B cell (primary cell): ENCODE measurements around the gene RNASE13. TPM values are rescaled to one million over a fixed set of nuclear protein-coding genes. Genes with fewer than 3 reads are reported as not detected.

Source experiments
- ATAC-seq: fragments of 200-7000 bp; cut with Tn5 transposase; one replicate; pipeline ENCODE4 v1.10.0; 2021; ENCODE audit warnings: low read depth, mild to moderate bottlenecking, moderate number of reproducible peaks, moderate library complexity
- CTCF ChIA-PET: fragments of 350-600 bp; sonication (Branson Sonifier 250); formaldehyde crosslinking; loops from one replicate; lab custom pipeline; 2021; ENCODE audit warnings: antibody characterized with exemption, inconsistent platforms; lab: Charles Lee
- POLR2A ChIA-PET: fragments of 350-600 bp; sonication (Branson Sonifier 250); formaldehyde crosslinking; loops from one replicate; lab custom pipeline; 2021; ENCODE audit warnings: antibody characterized with exemption; lab: Charles Lee
- DNase-seq: peaks from one replicate; pipeline ENCODE4 v3.0.0; 2013
- H2AFZ ChIP-seq: 2 replicates; pipeline ENCODE4 v1.6.1; 2012; ENCODE audit warnings: mild to moderate bottlenecking, low read depth, low read length; ENCODE audit not compliant: insufficient read depth, poor library complexity, severe bottlenecking
- H3K27ac ChIP-seq, 2 donors: 1 replicate in 1 of 2; 2 replicates in 1 of 2; pipeline ENCODE4 v1.5.1; 2012 to 2013; ENCODE audit warnings: low read length in 2 of 2, mild to moderate bottlenecking in 2 of 2, moderate library complexity in 1 of 2
- H3K27me3 ChIP-seq, 4 experiments: fragments of 200-600 bp in 1 of 4; sonication (generic) in 1 of 4; replicated peaks in 1 of 4; 1 replicate in 2 of 4; 2 replicates in 2 of 4; pipeline versions ENCODE4 v1.6.1 to v1.7.0; 2013 to 2016; ENCODE audit warnings: low read length in 3 of 4, mild to moderate bottlenecking in 2 of 4, mixed read lengths in 1 of 4, moderate library complexity in 1 of 4; ENCODE audit not compliant: insufficient read depth in 4 of 4, control insufficient read depth in 3 of 4; ENCODE audit errors: control extremely low read depth in 1 of 4
- H3K36me3 ChIP-seq, 2 experiments: replicated peaks in 1 of 2; 1 replicate in 1 of 2; 2 replicates in 1 of 2; pipeline versions ENCODE4 v1.6.1 to v1.7.1; 2013; ENCODE audit warnings: low read length in 1 of 2; ENCODE audit not compliant: insufficient read depth in 2 of 2, control insufficient read depth in 1 of 2; ENCODE audit errors: control extremely low read depth in 1 of 2, extremely low read depth in 1 of 2
- H3K4me1 ChIP-seq, 2 donors: fragments of 200-600 bp in 1 of 2; sonication (generic) in 1 of 2; 1 replicate in 1 of 2; 2 replicates in 1 of 2; pipeline versions ENCODE4 v1.5.1 to v1.6.1; 2013 to 2017; ENCODE audit warnings: low read length in 2 of 2; ENCODE audit not compliant: control insufficient read depth in 2 of 2, insufficient read depth in 2 of 2
- H3K4me2 ChIP-seq: replicated peaks from 2 replicates; pipeline ENCODE3; 2012; ENCODE audit warnings: mild to moderate bottlenecking, low read depth, low read length; ENCODE audit not compliant: poor library complexity, severe bottlenecking
- H3K4me3 ChIP-seq, 5 experiments: fragments of 200-600 bp in 1 of 5; sonication (generic) in 1 of 5; 1 replicate in 3 of 5; 2 replicates in 2 of 5; pipeline versions ENCODE4 v1.5.1 to v1.7.0; 2011 to 2016; ENCODE audit warnings: low read length in 4 of 5, mild to moderate bottlenecking in 4 of 5, low read depth in 2 of 5, control low read depth in 1 of 5, moderate library complexity in 1 of 5; ENCODE audit not compliant: insufficient read depth in 1 of 5; ENCODE audit errors: control extremely low read depth in 1 of 5, extremely low read depth in 1 of 5
- H3K79me2 ChIP-seq: fragments of 200-600 bp; sonication (generic); one replicate; pipeline ENCODE4 v1.6.0; 2016; ENCODE audit warnings: low read length; ENCODE audit not compliant: control insufficient read depth, insufficient read depth
- H3K9ac ChIP-seq: fragments of 200-600 bp; sonication (generic); 2 replicates; pipeline ENCODE4 v1.6.1; 2017; ENCODE audit warnings: mild to moderate bottlenecking, low read length, moderate library complexity
- H3K9me3 ChIP-seq, 3 donors: one replicate each; pipeline versions ENCODE4 v1.6.1 to v1.7.1; 2013; ENCODE audit warnings: low read length in 2 of 3; ENCODE audit not compliant: control insufficient read depth in 2 of 3, insufficient read depth in 1 of 3; ENCODE audit errors: control extremely low read depth in 1 of 3
- H4K20me1 ChIP-seq: 2 replicates; pipeline ENCODE4 v1.6.0; 2012; ENCODE audit warnings: mild to moderate bottlenecking, low read length; ENCODE audit not compliant: insufficient read depth, control insufficient read depth, poor library complexity, severe bottlenecking
- H3K27ac Mint-ChIP-seq: one replicate; pipeline ENCODE4 v1.8.0; 2021; ENCODE audit warnings: mixed read lengths
- H3K27me3 Mint-ChIP-seq: one replicate; pipeline ENCODE4 v1.8.0; 2021; ENCODE audit warnings: mixed read lengths
- H3K4me1 Mint-ChIP-seq: one replicate; pipeline ENCODE4 v1.8.0; 2021; ENCODE audit warnings: mixed read lengths
- H3K4me3 Mint-ChIP-seq: one replicate; pipeline ENCODE4 v1.8.0; 2021; ENCODE audit warnings: mixed read lengths
- H3K9me3 Mint-ChIP-seq: one replicate; pipeline ENCODE4 v1.8.0; 2022; ENCODE audit warnings: mixed read lengths; ENCODE audit not compliant: insufficient read depth
- EZH2 ChIP-seq: IDR thresholded peaks from 2 replicates; pipeline ENCODE4 v1.6.1; 2012; ENCODE audit warnings: borderline replicate concordance, low read depth, mild to moderate bottlenecking, moderate library complexity, low read length; ENCODE audit not compliant: insufficient read depth, poor library complexity, severe bottlenecking
- WGBS: methylation state at CpG from one replicate; pipeline ENCODE4 v1.1.5; 2013; ENCODE audit warnings: missing lambda C conversion rate; ENCODE audit not compliant: insufficient coverage; 5-methylcytosine and 5-hydroxymethylcytosine counted together
- intact Hi-C: fragments of 100-400 bp; cut with micrococcal nuclease; formaldehyde crosslinking; loops from one replicate; pipeline ENCODE4 v1.10.0; 2022
- polyA plus RNA-seq: library from polyadenylated mRNA; depleted of rRNA; stranded (reverse); fragments of >200 nt; gene quantifications from 2 replicates; pipeline ENCODE4 v1.2.3, GENCODE V29; 2012
- total RNA-seq, 2 donors: library from RNA; stranded (reverse); fragments of 120-200 nt in 1 of 2; gene quantifications; 1 replicate in 1 of 2; 2 replicates in 1 of 2; pipeline versions ENCODE4 v1.2.3 to v1.2.4, GENCODE V29; 2013 to 2022
- TF ChIP-seq, protein P1 (sequence below): fragments of 200-600 bp; IDR thresholded peaks from one replicate; pipeline ENCODE4 v1.8.0; 2022; ENCODE audit warnings: antibody characterized with exemption, mild to moderate bottlenecking

The RNASE13 gene
- total and polyA plus RNA-seq, 2 donors (not counting 1 experiment from before 2014, with no cell fraction given), result not detected

DNA sequence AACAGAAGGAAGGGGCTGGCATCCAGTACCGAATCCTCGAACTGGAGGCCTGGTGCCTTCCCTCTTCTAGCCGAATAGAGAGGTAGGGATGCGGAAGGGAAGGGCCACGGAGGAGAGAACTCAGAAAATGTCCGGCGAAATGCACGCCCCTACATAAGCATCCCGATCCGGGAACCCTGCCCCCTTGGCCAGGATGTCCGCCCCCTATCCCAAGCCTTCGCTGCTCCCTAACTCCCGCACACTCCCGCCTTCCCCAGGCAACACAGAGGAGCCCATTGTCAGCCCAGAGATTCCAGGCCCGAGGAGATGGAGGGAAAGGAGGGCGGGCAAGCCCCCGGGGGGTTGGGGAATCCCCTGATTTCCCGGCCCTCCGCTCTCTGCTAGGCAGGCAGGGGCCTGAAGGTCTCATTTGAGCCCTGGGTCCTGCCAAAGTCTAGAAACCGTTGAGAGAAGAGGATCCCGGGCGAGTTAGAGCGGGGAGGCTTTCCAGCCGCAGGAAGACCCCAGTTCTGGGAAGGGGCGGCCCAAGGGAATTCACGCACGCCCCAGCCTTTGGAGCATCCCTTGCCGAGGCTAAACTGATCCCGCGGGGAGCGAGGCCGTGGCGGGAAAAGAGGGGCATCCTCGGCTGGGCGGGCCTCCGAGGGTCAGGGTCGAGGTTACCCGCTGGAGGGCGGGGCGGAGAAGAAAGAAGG, 34.9 kb upstream of the RNASE13 start:
- intact Hi-C loops, result loop anchor here (2.0 to 5.0 kb wide), 2 partner anchors 45 to 488 kb away; partner anchors contain the start of gene NDRG2
- H3K4me3 Mint-ChIP-seq, result peak overlapping the region; percentile 85
- no peaks in the 10 kb centered on the region for H3K9me3 Mint-ChIP-seq
- TF ChIP-seq EZH2, result peak; percentile 11
- TF ChIP-seq, protein P1, sequence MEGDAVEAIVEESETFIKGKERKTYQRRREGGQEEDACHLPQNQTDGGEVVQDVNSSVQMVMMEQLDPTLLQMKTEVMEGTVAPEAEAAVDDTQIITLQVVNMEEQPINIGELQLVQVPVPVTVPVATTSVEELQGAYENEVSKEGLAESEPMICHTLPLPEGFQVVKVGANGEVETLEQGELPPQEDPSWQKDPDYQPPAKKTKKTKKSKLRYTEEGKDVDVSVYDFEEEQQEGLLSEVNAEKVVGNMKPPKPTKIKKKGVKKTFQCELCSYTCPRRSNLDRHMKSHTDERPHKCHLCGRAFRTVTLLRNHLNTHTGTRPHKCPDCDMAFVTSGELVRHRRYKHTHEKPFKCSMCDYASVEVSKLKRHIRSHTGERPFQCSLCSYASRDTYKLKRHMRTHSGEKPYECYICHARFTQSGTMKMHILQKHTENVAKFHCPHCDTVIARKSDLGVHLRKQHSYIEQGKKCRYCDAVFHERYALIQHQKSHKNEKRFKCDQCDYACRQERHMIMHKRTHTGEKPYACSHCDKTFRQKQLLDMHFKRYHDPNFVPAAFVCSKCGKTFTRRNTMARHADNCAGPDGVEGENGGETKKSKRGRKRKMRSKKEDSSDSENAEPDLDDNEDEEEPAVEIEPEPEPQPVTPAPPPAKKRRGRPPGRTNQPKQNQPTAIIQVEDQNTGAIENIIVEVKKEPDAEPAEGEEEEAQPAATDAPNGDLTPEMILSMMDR, result no peak
- ChIA-PET POLR2A (interaction anchor here (2.7 kb wide), 1 partner anchor 35 kb away, joined by 27 read pairs; no protein-coding TSS in a partner anchor), CTCF (interaction anchor here (1.3 to 6.4 kb wide), 11 partner anchors 8 to 67 kb away, joined by 4 to 276 read pairs (median 73); partner anchors contain the start of gene TMEM253)
- WGBS, result 1% methylated on average over 37 of the region's 40 CpGs
- no peak for ATAC-seq
- Histone ChIP-seq H3K9me3 (peaks cover 0 to 9% (median 0%) of the 10 kb centered on the region in 3 donors), H3K4me1 (peaks cover 34 to 40% of the 10 kb centered on the region in 2 donors), H4K20me1 (no peaks in the 10 kb centered on the region), H3K79me2 (no peaks in the 10 kb centered on the region), H3K4me3 (peak overlapping the region; percentile 8 to 69 (median 53)), H3K27me3 (peaks cover 0 to 50% (median 18%) of the 10 kb centered on the region in 4 experiments), H2AFZ (peak overlapping the region; percentile 43), H3K4me2 (peak overlapping the region; percentile 97), H3K27ac (no peak overlapping the region), H3K9ac (peak overlapping the region; percentile 70), H3K36me3 (no peaks in the 10 kb centered on the region)
- peak; percentile 56 for DNase-seq
- H3K27me3 Mint-ChIP-seq, result peaks cover 34% of the 10 kb centered on the region
- H3K27ac Mint-ChIP-seq, result peak overlapping the region; percentile 41
- peaks cover 44% of the 10 kb centered on the region for H3K4me1 Mint-ChIP-seq
